Measurements from ENCODE around the gene UBE2J1. TPM values are rescaled to one million over a fixed set of nuclear protein-coding genes. Genes with fewer than 3 reads are reported as not detected.

The UBE2J1 gene
- total and polyA plus RNA-seq, 9 of the 15 experiments (the other 6 are each of a cell fraction or from before 2014, with no cell fraction given) = 11.6 to 32.6 (median 22.0) TPM

GRCh38 chr6:89361171-89361570, 8.6 kb upstream of the UBE2J1 start:
- CTCF ChIA-PET (ENCODE audit: low intra/inter-chr PET ratio) = no interaction called here
- no TSS peak for BruUV-seq (replicated peaks)
- Histone ChIP-seq H3K9me1 (ENCODE audit: control insufficient read depth, insufficient read depth, low read length) (no peaks in the 10 kb centered on the region), H4K20me1 (replicated peaks; ENCODE audit: control insufficient read depth, insufficient read depth, low read length) (no peaks in the 10 kb centered on the region), H3K4me2 (ENCODE audit: insufficient read depth, low read length) (no peak overlapping the region), H3K4me1 (replicated peaks in 1 of 2; ENCODE audit: control insufficient read depth in 2 of 2, insufficient read depth in 2 of 2, low read length in 2 of 2) (no peaks in the 10 kb centered on the region), H3K27me3 (ENCODE audit: control insufficient read depth in 2 of 2, insufficient read depth in 2 of 2, low read length in 2 of 2) (peaks cover 0 to 5% of the 10 kb centered on the region in 2 experiments; a peak in 1 of 5 replicates), H3K4me3 (no peak overlapping the region), H2AFZ (ENCODE audit: low read depth, low read length) (no peak overlapping the region), H3K9ac (ENCODE audit: insufficient read depth in 1 of 2, low read depth in 2 of 2, low read length in 2 of 2) (no peak overlapping the region), H3K9me3 (replicated peaks; ENCODE audit: control insufficient read depth, insufficient read depth, low read depth, low read length) (no peaks in the 10 kb centered on the region), H3K79me2 (ENCODE audit: control insufficient read depth, insufficient read depth, low read length) (no peaks in the 10 kb centered on the region), H3K27ac (ENCODE audit: extremely low read depth, low read depth, low read length) (no peak overlapping the region), H3K36me3 (ENCODE audit: control insufficient read depth, insufficient read depth, low read length) (no peaks in the 10 kb centered on the region)
- intact Hi-C loops (cut with micrococcal nuclease) = no loop called here
- DNase-seq (ENCODE audit: extremely low read depth in 1 of 4, low spot score in 3 of 4) (no peak), FAIRE-seq (no peak), ATAC-seq (no peak)
- in situ Hi-C loops (cut with MboI) = no loop called here
- POLR2A ChIA-PET = no interaction called here
- TF ChIP-seq ZBTB2 (IDR thresholded peaks at IDR 0.05) = no peak
- no peak for TF ChIP-seq SMAD4 (CRISPR knock-in tag; conservative IDR thresholded peaks at IDR 0.05)
- no peak for TF ChIP-seq ZBTB40 (IDR thresholded peaks at IDR 0.05)
- no peak for TF ChIP-seq ZBTB40 (CRISPR knock-in tag; IDR thresholded peaks at IDR 0.05)
- TF ChIP-seq BCOR (IDR thresholded peaks at IDR 0.05) = no peak
- TF ChIP-seq ZNF263 (CRISPR knock-in tag; IDR thresholded peaks at IDR 0.05; ENCODE audit: borderline replicate concordance) = no peak
- TF ChIP-seq ZNF41 (CRISPR knock-in tag; conservative IDR thresholded peaks at IDR 0.05) = no peak
- TF ChIP-seq TBP (optimal IDR thresholded peaks at IDR 0.05; ENCODE audit: low read depth, low read length) = no peak
- no peak for TF ChIP-seq YY1 (IDR thresholded peaks at IDR 0.05; ENCODE audit: borderline replicate concordance in 1 of 3, control insufficient read depth in 1 of 3, extremely low read depth in 1 of 3, insufficient read depth in 3 of 3, insufficient read length in 1 of 3, insufficient replicate concordance in 2 of 3, low read depth in 1 of 3, low read length in 2 of 3)
- no peak for TF ChIP-seq IRF2 (CRISPR knock-in tag; IDR thresholded peaks at IDR 0.05)
- TF ChIP-seq ZBTB43 (CRISPR knock-in tag; IDR thresholded peaks at IDR 0.05) = no peak
- 0% methylated on average over 2 of the region's 2 CpGs for WGBS (ENCODE audit: insufficient coverage, low coverage, missing lambda C conversion rate)
